WERI-Rb-1 (cell line): ENCODE results near the gene TENM3.
"Not testable (repeated sequence)": the region's sequence is repeated elsewhere in the genome, so short reads cannot be mapped to it uniquely, and the experiment has no call there.

Experiments
- DNase-seq: peaks from one replicate; pipeline ENCODE4 v3.0.0-alpha.2; 2020
- H3K27ac ChIP-seq: fragments of 250-450 bp; sonication (Bioruptor Pico); 2 replicates; pipeline ENCODE4 v1.5.1; 2020; ENCODE audit warnings: mild to moderate bottlenecking, moderate library complexity
- H3K27me3 ChIP-seq: fragments of 250-450 bp; sonication (Bioruptor Pico); 2 replicates; pipeline ENCODE4 v1.5.1; 2021; ENCODE audit warnings: mild to moderate bottlenecking, low read depth, moderate library complexity; ENCODE audit not compliant: insufficient read depth, severe bottlenecking
- H3K36me3 ChIP-seq: fragments of 250-450 bp; sonication (Bioruptor Pico); 2 replicates; pipeline ENCODE4 v1.5.1; 2020; ENCODE audit warnings: mild to moderate bottlenecking, moderate library complexity
- H3K4me3 ChIP-seq: 2 replicates; pipeline ENCODE4 v1.5.1; 2011; ENCODE audit warnings: low read depth, mild to moderate bottlenecking, control low read depth, low read length
- H3K9me3 ChIP-seq: fragments of 250-450 bp; sonication (Bioruptor Pico); 2 replicates; pipeline ENCODE4 v1.5.1; 2021; ENCODE audit warnings: mild to moderate bottlenecking, moderate library complexity; ENCODE audit not compliant: severe bottlenecking
- CTCF ChIP-seq: IDR thresholded peaks from 2 replicates; pipeline ENCODE4 v1.5.1; 2011; ENCODE audit warnings: low read depth, mild to moderate bottlenecking, control low read depth, inconsistent platforms, low read length

The TENM3 gene

DNA sequence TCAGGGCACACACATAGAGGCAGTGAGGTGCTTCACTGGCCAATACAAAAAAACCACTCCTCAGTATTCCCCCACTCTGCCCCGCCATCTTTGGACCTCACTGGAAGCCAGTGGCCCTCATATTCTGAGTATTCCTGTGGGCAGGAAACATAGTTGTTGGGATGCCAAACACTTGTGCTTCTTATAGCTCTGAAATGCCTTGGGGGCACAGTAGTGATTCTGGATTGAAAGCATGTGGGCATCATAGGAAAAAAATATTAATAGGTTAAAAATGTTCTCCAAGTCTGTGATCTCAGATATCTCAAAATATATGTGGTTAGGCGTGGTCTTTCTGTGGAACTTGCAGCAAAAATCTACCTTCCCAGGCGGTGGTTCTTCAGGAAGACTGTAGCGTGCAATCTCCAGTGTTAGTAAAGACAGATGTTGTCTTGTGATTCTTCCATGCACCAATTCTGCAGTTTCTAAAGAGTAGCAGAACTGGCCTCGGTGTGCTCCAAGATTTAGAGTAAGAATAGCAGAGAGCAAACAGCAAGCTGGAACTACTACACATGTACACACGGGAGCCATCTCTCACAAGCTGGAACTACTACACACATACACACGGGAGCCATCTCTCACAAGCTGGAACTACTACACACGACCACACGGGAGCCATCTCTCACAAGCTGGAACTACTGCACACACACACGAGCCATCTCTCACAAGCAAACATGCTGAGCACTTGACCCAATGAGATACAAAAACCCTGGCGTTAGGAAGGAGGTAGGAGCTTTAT lies 8.0 kb upstream of the TENM3 start:
- H3K4me3 ChIP-seq: no peak overlapping the region
- no peak for TF ChIP-seq CTCF
- no peaks in the 10 kb centered on the region for H3K27me3 ChIP-seq
- H3K27ac ChIP-seq: no peak overlapping the region
- no peaks in the 10 kb centered on the region for H3K36me3 ChIP-seq
- H3K9me3 ChIP-seq: no peaks in the 10 kb centered on the region
- no peak for DNase-seq

DNA sequence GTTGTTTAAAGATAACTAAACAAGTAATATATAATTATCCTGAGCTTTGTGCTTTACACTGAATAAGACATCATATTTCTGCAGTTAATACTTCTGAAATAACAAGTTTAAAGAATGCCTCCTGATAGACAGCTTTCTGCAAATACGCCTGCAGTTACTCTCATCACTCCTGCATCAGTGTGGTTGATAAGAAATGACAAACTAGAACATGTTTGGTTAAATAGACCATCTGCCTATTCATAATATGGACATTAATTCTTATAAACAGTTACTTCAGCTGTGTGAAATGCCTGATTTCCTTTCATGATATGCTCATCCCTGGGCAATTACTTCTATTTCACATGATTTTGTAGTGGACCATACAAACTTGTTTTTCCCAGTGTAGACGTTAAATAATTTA lies 7.0 kb upstream of the TENM3 start:
- Histone ChIP-seq H3K4me3 (no peak overlapping the region), H3K9me3 (no peaks in the 10 kb centered on the region), H3K36me3 (no peaks in the 10 kb centered on the region), H3K27ac (no peak overlapping the region), H3K27me3 (no peaks in the 10 kb centered on the region)
- no peak for TF ChIP-seq CTCF
- DNase-seq: no peak

DNA sequence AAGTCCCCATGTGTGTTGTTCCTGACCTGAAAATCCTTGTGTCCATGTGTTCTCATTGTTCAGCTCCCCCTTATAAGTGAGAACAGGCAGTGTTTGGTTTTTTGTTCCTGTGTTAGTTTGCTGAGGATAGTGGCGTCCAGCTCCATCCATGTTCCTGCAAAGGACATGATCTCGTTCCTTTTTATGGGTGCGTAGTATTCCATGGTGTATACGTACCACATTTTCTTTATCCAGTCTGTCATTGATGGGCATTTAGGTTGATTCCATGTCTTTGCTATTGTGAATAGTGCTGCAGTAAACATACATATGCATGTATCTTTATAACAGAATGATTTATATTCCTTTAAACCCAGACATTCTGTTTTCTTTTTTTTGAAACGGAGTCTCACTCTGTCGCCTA lies 6.2 kb upstream of the TENM3 start:
- H3K9me3 ChIP-seq, H3K27me3 ChIP-seq, H3K36me3 ChIP-seq, DNase-seq, H3K4me3 ChIP-seq, H3K27ac ChIP-seq: not testable (repeated sequence)

- H3K4me3 ChIP-seq: no peak overlapping the region
- no peak overlapping the region for H3K27ac ChIP-seq
- H3K27me3 ChIP-seq: no peaks in the 10 kb centered on the region
- no peak for TF ChIP-seq CTCF
- no peak for DNase-seq
- H3K9me3 ChIP-seq: peaks cover 6% of the 10 kb centered on the region
- no peaks in the 10 kb centered on the region for H3K36me3 ChIP-seq
Measured at GRCh38 chr4:182238355-182238931, 4.8 kb upstream of the TENM3 start.

- no peaks in the 10 kb centered on the region for H3K36me3 ChIP-seq
- H3K27ac ChIP-seq: no peak overlapping the region
- H3K4me3 ChIP-seq: no peak overlapping the region
- no peaks in the 10 kb centered on the region for H3K27me3 ChIP-seq
- TF ChIP-seq CTCF: no peak
- H3K9me3 ChIP-seq: peaks cover 6% of the 10 kb centered on the region
- DNase-seq: no peak
Measured at GRCh38 chr4:182240161-182241130, 2.8 kb upstream of the TENM3 start.

DNA sequence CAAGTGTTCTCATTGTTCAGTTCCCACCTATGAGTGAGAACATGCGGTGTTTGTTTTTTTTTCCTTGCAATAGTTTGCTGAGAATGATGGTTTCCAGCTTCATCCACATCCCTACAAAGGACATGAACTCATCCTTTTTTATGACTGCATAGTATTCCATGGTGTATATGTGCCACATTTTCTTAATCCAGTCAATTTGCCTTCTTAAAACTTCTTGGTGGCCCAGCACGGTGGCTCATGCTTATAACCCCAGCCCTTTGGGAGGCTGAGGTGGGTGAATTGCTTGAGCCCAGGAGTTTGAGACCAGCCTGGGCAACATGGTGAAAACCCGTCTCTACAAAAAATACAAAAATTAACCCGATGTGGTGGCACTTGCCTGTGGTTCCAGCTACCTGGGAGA lies 942 bp upstream of the TENM3 start:
- not testable (repeated sequence) for DNase-seq, H3K27ac ChIP-seq, H3K36me3 ChIP-seq, H3K9me3 ChIP-seq, H3K27me3 ChIP-seq, H3K4me3 ChIP-seq
